Thyroid gland (tissue), 4 donors: ENCODE data around the gene GNLY.

ENCODE experiments used
- CTCF ChIP-seq, 6 experiments: fragments of 200-600 bp in 3 of 6; fragments of 450-650 bp in 3 of 6; sonication (generic) in 3 of 6; IDR thresholded peaks; one replicate each; pipeline ENCODE4 v1.5.1; 2016 to 2019; ENCODE audit warnings: antibody characterized with exemption in 6 of 6, mild to moderate bottlenecking in 2 of 6, inconsistent platforms in 1 of 6, moderate library complexity in 1 of 6
- POLR2A ChIP-seq, 2 donors: fragments of 450-650 bp; IDR thresholded peaks; one replicate each; pipeline ENCODE4 v1.6.1; 2017; ENCODE audit warnings: antibody characterized with exemption in 2 of 2, mild to moderate bottlenecking in 2 of 2, moderate library complexity in 1 of 2

- no peak for TF ChIP-seq CTCF (IDR thresholded peaks at IDR 0.05)
- TF ChIP-seq POLR2A (IDR thresholded peaks at IDR 0.05): no peak
Observed at GRCh38 chr2:85661139-85661858, 32.9 kb upstream of the GNLY start.
